C4-2B (cell line): ENCODE results near the gene C3orf52.

ENCODE experiments used
- H3K27ac ChIP-seq: fragments of 450-650 bp; 2 replicates; pipeline ENCODE4 v1.5.1; 2017
- CTCF ChIP-seq: fragments of 450-650 bp; conservative IDR thresholded peaks from 2 replicates; pipeline ENCODE4 v1.5.1; 2017; ENCODE audit warnings: mild to moderate bottlenecking
- ZFX ChIP-seq: fragments of 450-650 bp; IDR thresholded peaks from 2 replicates; pipeline ENCODE4 v1.6.1; 2017

C3orf52 gene

GRCh38 chr3:112127522-112128494 is 41.6 kb downstream of the C3orf52 start:
- no peak overlapping the region for H3K27ac ChIP-seq
- TF ChIP-seq CTCF (no peak), ZFX (no peak)

GRCh38 chr3:112128843-112129727 is 42.9 kb downstream of the C3orf52 start:
- TF ChIP-seq CTCF (no peak), ZFX (no peak)
- H3K27ac ChIP-seq: no peak overlapping the region

GRCh38 chr3:112129925-112130637 is 43.9 kb downstream of the C3orf52 start:
- no peak overlapping the region for H3K27ac ChIP-seq
- TF ChIP-seq CTCF (no peak), ZFX (no peak)

GRCh38 chr3:112130638-112130993 is 44.4 kb downstream of the C3orf52 start:
- no peak overlapping the region for H3K27ac ChIP-seq
- TF ChIP-seq ZFX (no peak), CTCF (no peak)

- no peak overlapping the region for H3K27ac ChIP-seq
- TF ChIP-seq ZFX: no peak
- no peak for TF ChIP-seq CTCF
Measured at GRCh38 chr3:112131111-112131510, 44.9 kb downstream of the C3orf52 start.

- H3K27ac ChIP-seq: no peak overlapping the region
- no peak for TF ChIP-seq ZFX
- TF ChIP-seq CTCF: no peak
Measured at GRCh38 chr3:112132088-112132487, 45.9 kb downstream of the C3orf52 start.
